KMS-11 (cell line): ENCODE data around the gene FGF11.
A peak's percentile ranks its signal among the peaks of the same experiment; 100 is the strongest.
"Not testable (repeated sequence)": the region's sequence is repeated elsewhere in the genome, so short reads cannot be mapped to it uniquely, and the experiment has no call there.

Experiments
- H2AFZ ChIP-seq: fragments of 200-600 bp; sonication (generic); 2 replicates; pipeline ENCODE4 v1.6.1; 2016; ENCODE audit warnings: antibody characterized with exemption, mixed run types, low read depth
- H3K27ac ChIP-seq: fragments of 200-600 bp; sonication (generic); 2 replicates; pipeline ENCODE4 v1.6.1; 2016; ENCODE audit warnings: mild to moderate bottlenecking, mixed run types
- H3K27me3 ChIP-seq: fragments of 200-600 bp; sonication (generic); 2 replicates; pipeline ENCODE4 v1.6.1; 2017; ENCODE audit warnings: mild to moderate bottlenecking, low read depth, mixed run types, moderate library complexity; ENCODE audit not compliant: insufficient read depth
- H3K36me3 ChIP-seq: fragments of 200-600 bp; sonication (generic); 2 replicates; pipeline ENCODE4 v1.6.1; 2017; ENCODE audit warnings: mild to moderate bottlenecking, mixed run types; ENCODE audit not compliant: insufficient read depth
- H3K4me1 ChIP-seq: fragments of 200-600 bp; sonication (generic); 2 replicates; pipeline ENCODE4 v1.6.1; 2016; ENCODE audit warnings: mild to moderate bottlenecking, low read depth, mixed run types; ENCODE audit not compliant: poor library complexity, severe bottlenecking
- H3K4me2 ChIP-seq: fragments of 200-600 bp; sonication (generic); 2 replicates; pipeline ENCODE4 v1.7.0; 2016; ENCODE audit warnings: mild to moderate bottlenecking, mixed run types
- H3K4me3 ChIP-seq: fragments of 200-600 bp; sonication (generic); IDR thresholded peaks from 2 replicates; pipeline ENCODE4 v1.6.1; 2017; ENCODE audit warnings: low read depth, low read length, mixed read lengths; ENCODE audit not compliant: insufficient read depth
- H3K79me2 ChIP-seq: fragments of 200-600 bp; sonication (generic); 2 replicates; pipeline ENCODE4 v1.6.1; 2016; ENCODE audit warnings: low read depth, mixed run types; ENCODE audit not compliant: insufficient read depth
- H3K9ac ChIP-seq: fragments of 200-600 bp; sonication (generic); 2 replicates; pipeline ENCODE4 v1.6.1; 2016; ENCODE audit warnings: mild to moderate bottlenecking, mixed run types
- H4K20me1 ChIP-seq: fragments of 200-600 bp; sonication (generic); 2 replicates; pipeline ENCODE4 v1.6.1; 2016; ENCODE audit warnings: mild to moderate bottlenecking, mixed run types; ENCODE audit not compliant: insufficient read depth
- CTCF ChIP-seq: fragments of 200-600 bp; sonication (generic); conservative IDR thresholded peaks from 2 replicates; pipeline ENCODE4 v1.6.1; 2017; ENCODE audit warnings: low read depth, mild to moderate bottlenecking, antibody characterized with exemption, low read length, moderate library complexity, mixed read lengths

FGF11 gene

GRCh38 chr17:7478276-7479212 lies 39.2 kb downstream of the FGF11 start:
- H2AFZ ChIP-seq = no peak overlapping the region
- H3K79me2 ChIP-seq = no peaks in the 10 kb centered on the region
- no peaks in the 10 kb centered on the region for H3K36me3 ChIP-seq
- no peak for TF ChIP-seq CTCF
- no peak overlapping the region for H3K4me3 ChIP-seq
- H3K27ac ChIP-seq = no peak overlapping the region
- H3K4me1 ChIP-seq = no peaks in the 10 kb centered on the region
- H3K27me3 ChIP-seq = no peaks in the 10 kb centered on the region
- peak overlapping the region; percentile 64 for H3K9ac ChIP-seq
- no peaks in the 10 kb centered on the region for H4K20me1 ChIP-seq
- H3K4me2 ChIP-seq = no peak overlapping the region; the same call in 1 of the 2 replicates

DNA sequence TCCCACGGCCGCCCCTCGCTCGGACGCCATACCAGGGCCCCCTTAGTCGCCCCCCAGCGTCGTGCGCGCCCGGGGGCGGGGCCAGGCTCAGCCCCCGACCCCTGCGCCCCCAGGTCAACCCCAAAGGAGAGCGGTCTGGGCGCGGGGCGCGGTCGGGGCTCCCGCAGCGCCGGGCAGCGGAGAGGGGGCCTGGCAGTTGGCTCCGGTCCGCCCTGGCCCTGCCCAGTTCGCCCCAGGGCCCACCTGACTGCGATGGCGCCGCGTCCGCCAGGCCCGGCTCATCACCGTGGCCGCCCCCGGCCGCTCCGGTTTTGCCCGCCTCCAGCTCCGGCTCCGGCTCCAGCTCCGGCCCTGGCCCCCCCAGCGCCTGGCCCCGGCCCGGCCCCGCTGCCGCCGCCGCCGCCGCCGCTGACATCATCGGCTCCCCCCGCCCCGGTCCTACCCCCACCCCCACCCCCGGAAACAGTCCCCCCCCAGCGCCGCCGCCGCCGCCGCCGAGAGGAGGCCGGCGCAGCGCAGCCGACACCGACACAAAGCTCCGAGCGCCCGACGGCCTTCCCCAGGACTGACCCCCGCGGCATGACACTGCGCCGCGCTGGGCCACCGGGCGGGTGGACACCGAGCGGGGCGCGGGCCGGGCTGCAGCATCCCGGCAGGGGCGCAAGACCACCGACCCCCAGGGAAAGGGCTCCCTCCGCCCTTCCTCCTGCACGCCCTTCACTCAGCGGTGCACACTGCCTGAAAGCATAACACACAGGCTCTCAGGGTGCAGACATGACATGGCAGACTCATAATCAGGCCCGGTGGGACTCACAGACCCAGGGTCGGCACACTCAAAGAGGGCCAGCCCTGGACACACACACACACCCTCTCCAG lies 40.1 kb downstream of the FGF11 start, which contains the start of gene ZBTB4:
Gene ZBTB4 (minus strand): TSS at position 419 of the 876 bp plus-strand sequence. CDS start 12,830 bp downstream, outside the sequence.
- Histone ChIP-seq H3K9ac (peak within 1 kb of the TSS; percentile 64), H3K36me3 (no peaks in the 10 kb centered on the region), H3K27ac (no peak within 1 kb of the TSS), H3K4me3 (no peak within 1 kb of the TSS), H3K79me2 (no peaks in the 10 kb centered on the region), H2AFZ (peak within 1 kb of the TSS; percentile 26; the same call in 1 of the 2 replicates), H3K4me1 (no peaks in the 10 kb centered on the region), H3K27me3 (no peaks in the 10 kb centered on the region), H3K4me2 (peak within 1 kb of the TSS; percentile 17; the same call in 1 of the 2 replicates), H4K20me1 (no peaks in the 10 kb centered on the region)
- no peak for TF ChIP-seq CTCF

DNA sequence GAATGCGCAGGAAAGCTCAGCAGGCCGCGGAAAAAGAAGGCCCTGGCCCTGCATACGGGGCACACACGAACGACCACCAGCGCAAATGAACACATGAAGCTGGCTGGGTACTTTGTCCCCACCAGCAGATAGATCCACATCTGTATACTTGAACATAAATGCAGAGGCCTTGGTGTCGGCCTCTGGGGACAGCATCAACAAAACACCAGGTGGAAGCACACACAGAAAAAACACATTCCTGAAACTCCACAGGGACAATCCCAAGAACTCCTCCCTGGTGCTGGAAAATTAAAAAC lies 40.7 kb downstream of the FGF11 start:
- Histone ChIP-seq H3K4me3 (no peak overlapping the region), H4K20me1 (no peaks in the 10 kb centered on the region), H2AFZ (peak overlapping the region; percentile 26; the same call in 1 of the 2 replicates), H3K27ac (no peak overlapping the region), H3K27me3 (no peaks in the 10 kb centered on the region), H3K4me1 (no peaks in the 10 kb centered on the region), H3K9ac (peak overlapping the region; percentile 46; the same call in 1 of the 2 replicates), H3K4me2 (peak overlapping the region; percentile 17; the same call in 1 of the 2 replicates), H3K79me2 (peaks cover 3% of the 10 kb centered on the region; the same call in 1 of the 2 replicates), H3K36me3 (no peaks in the 10 kb centered on the region)
- no peak for TF ChIP-seq CTCF

DNA sequence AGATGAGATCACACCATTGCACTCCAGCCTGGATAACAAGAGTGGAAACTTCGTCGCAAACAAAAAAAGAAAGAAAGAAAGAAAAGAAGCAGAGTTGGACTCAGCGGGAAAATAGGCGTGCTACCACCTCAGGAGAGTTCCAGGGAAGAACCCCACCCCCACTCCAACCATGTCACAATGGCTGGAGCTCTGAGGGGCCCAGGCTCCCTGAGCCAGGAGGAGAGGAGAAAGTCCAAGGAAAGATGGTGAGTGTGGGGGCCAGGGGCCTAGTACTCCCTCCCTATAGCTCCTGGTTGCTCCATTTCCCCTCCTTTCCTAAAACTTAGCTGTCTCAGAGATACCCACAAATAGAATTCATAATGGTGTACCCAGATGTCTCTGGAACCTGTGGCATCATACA lies 42.0 kb downstream of the FGF11 start, which contains the start of gene SLC35G6:
Gene SLC35G6 (plus strand): TSS at position 172 of the 400 bp plus-strand sequence. CDS start 71 bp downstream, at position 243.
- H4K20me1 ChIP-seq, H3K36me3 ChIP-seq, H3K9ac ChIP-seq, H3K4me2 ChIP-seq, H3K4me1 ChIP-seq, H3K27me3 ChIP-seq, H3K4me3 ChIP-seq, H3K27ac ChIP-seq, H2AFZ ChIP-seq: not testable (repeated sequence)
- peaks cover 14% of the 10 kb centered on the region for H3K79me2 ChIP-seq

- not testable (repeated sequence) for H3K4me1 ChIP-seq, H2AFZ ChIP-seq, H4K20me1 ChIP-seq, H3K36me3 ChIP-seq, H3K4me2 ChIP-seq, H3K27me3 ChIP-seq, H3K4me3 ChIP-seq, H3K27ac ChIP-seq, H3K9ac ChIP-seq
- peaks cover 18% of the 10 kb centered on the region for H3K79me2 ChIP-seq
These were observed 42.8 kb downstream of the FGF11 start for GRCh38 chr17:7481842-7482741.

- H3K79me2 ChIP-seq = peaks cover 18% of the 10 kb centered on the region
- not testable (repeated sequence) for H3K27me3 ChIP-seq, H3K4me1 ChIP-seq, H4K20me1 ChIP-seq, H3K4me2 ChIP-seq, H3K36me3 ChIP-seq, H2AFZ ChIP-seq, H3K4me3 ChIP-seq
- peak overlapping the region; percentile 97 for H3K27ac ChIP-seq
- peak overlapping the region; percentile 97; the same call in 1 of the 2 replicates for H3K9ac ChIP-seq
These were observed 43.4 kb downstream of the FGF11 start for GRCh38 chr17:7482742-7483088.
